ENCODE measurements around the gene MPZL1. TPM values are rescaled to one million over a fixed set of nuclear protein-coding genes. Genes with fewer than 3 reads are reported as not detected.

Gene MPZL1
- total and polyA plus RNA-seq, 7 experiments from 2014 or later: 4.8 to 25.3 (median 12.2) TPM

- Mint-ChIP-seq H3K27ac (no peak overlapping the region), H3K9me3 (peaks cover 0 to 2% (median 0%) of the 10 kb centered on the region in 11 donors), H3K27me3 (peaks cover 0 to 16% (median 3%) of the 10 kb centered on the region in 5 donors), H3K36me3 (no peaks in the 10 kb centered on the region), H3K4me3 (no peak overlapping the region), H3K4me1 (peaks cover 0 to 7% (median 0%) of the 10 kb centered on the region in 7 donors)
- intact Hi-C loops (cut with micrococcal nuclease): no loop called here
- Histone ChIP-seq H3K9me3 (ENCODE audit: control insufficient read depth in 2 of 3, low read length in 3 of 3) (no peaks in the 10 kb centered on the region), H3K4me1 (ENCODE audit: control insufficient read depth in 2 of 2, insufficient read depth in 2 of 2, low read length in 2 of 2) (no peaks in the 10 kb centered on the region), H3K27me3 (ENCODE audit: control insufficient read depth in 2 of 2, insufficient read depth in 2 of 2, low read length in 2 of 2) (no peaks in the 10 kb centered on the region), H3K27ac (ENCODE audit: low read depth, low read length) (no peak overlapping the region), H3K36me3 (ENCODE audit: control insufficient read depth in 2 of 3, insufficient read depth in 3 of 3, low read length in 3 of 3) (no peaks in the 10 kb centered on the region), H3K4me3 (ENCODE audit: low read length) (no peak overlapping the region)
- DNase-seq (no peak), ATAC-seq (no peak)
- POLR2A ChIA-PET: no interaction called here
- CTCF ChIA-PET: interaction anchor here (0.7 kb wide), 1 partner anchor 10 kb away, joined by 3 read pairs; no protein-coding TSS in a partner anchor
Measured at GRCh38 chr1:167837326-167837725, 115.5 kb downstream of the MPZL1 start.

- H3K9me3 ChIP-seq (ENCODE audit: control insufficient read depth in 2 of 3, low read length in 3 of 3): no peaks in the 10 kb centered on the region
- POLR2A ChIA-PET: no interaction called here
- H3K27me3 ChIP-seq (ENCODE audit: control insufficient read depth in 2 of 2, insufficient read depth in 2 of 2, low read length in 2 of 2): no peaks in the 10 kb centered on the region
- no peak overlapping the region for H3K27ac Mint-ChIP-seq
- no peaks in the 10 kb centered on the region for H3K36me3 Mint-ChIP-seq
- H3K4me1 Mint-ChIP-seq: peaks cover 0 to 7% (median 0%) of the 10 kb centered on the region in 7 donors
- peaks cover 0 to 16% (median 3%) of the 10 kb centered on the region in 5 donors for H3K27me3 Mint-ChIP-seq
- H3K36me3 ChIP-seq (ENCODE audit: control insufficient read depth in 2 of 3, insufficient read depth in 3 of 3, low read length in 3 of 3): no peaks in the 10 kb centered on the region
- intact Hi-C loops (cut with micrococcal nuclease): no loop called here
- peaks cover 0 to 2% (median 0%) of the 10 kb centered on the region in 11 donors for H3K9me3 Mint-ChIP-seq
- no peak overlapping the region for H3K27ac ChIP-seq (ENCODE audit: low read depth, low read length)
- no peak for DNase-seq
- no peaks in the 10 kb centered on the region for H3K4me1 ChIP-seq (ENCODE audit: control insufficient read depth in 2 of 2, insufficient read depth in 2 of 2, low read length in 2 of 2)
- H3K4me3 Mint-ChIP-seq: no peak overlapping the region
- CTCF ChIA-PET: no interaction called here
- no peak overlapping the region for H3K4me3 ChIP-seq (ENCODE audit: low read length)
- no peak for ATAC-seq
Measured at GRCh38 chr1:167839009-167839408, 117.2 kb downstream of the MPZL1 start.

Other genes with a start within 250 kb of the MPZL1 start
- gene CD247, start 203.5 kb upstream of the MPZL1 start, total RNA-seq: 100 to 1,000 TPM; 246 to 476 (median 336) TPM
- 100 to 1,000 TPM; 352 to 437 TPM for gene CD247, start 203.5 kb upstream of the MPZL1 start, polyA plus RNA-seq
- gene CREG1, start 168.2 kb upstream of the MPZL1 start, total RNA-seq: 10 to 100 TPM; 10.6 to 33.4 (median 23.1) TPM
- gene CREG1, start 168.2 kb upstream of the MPZL1 start, polyA plus RNA-seq: 10 to 100 TPM; 31.9 to 40.6 TPM
- 100 to 1,000 TPM in 4 of 5 experiments, 10 to 100 TPM in 1; 75.0 to 153 (median 140) TPM for gene RCSD1, start 91.8 kb upstream of the MPZL1 start, total RNA-seq
- 100 to 1,000 TPM in 1 of 2 donors, 10 to 100 TPM in 1; 94.7 to 135 TPM for gene RCSD1, start 91.8 kb upstream of the MPZL1 start, polyA plus RNA-seq
- 1 to 10 TPM in 1 of 5 experiments, under 1 TPM in 3, not detected in 1; 0.19 to 1.3 (median 0.49) TPM for gene ADCY10, start 192.2 kb downstream of the MPZL1 start, total RNA-seq
- gene ADCY10, start 192.2 kb downstream of the MPZL1 start, polyA plus RNA-seq: under 1 TPM in 1 of 2 donors, not detected in 1; 0.43 TPM
- gene DCAF6, start 214.7 kb downstream of the MPZL1 start, total RNA-seq: 10 to 100 TPM; 27.4 to 32.7 (median 29.1) TPM
- 10 to 100 TPM in 1 of 2 donors, 1 to 10 TPM in 1; 8.4 to 12.8 TPM for gene DCAF6, start 214.7 kb downstream of the MPZL1 start, polyA plus RNA-seq
- gene MPC2, start 215.1 kb downstream of the MPZL1 start, total RNA-seq: 10 to 100 TPM; 28.0 to 47.3 (median 29.7) TPM
- gene MPC2, start 215.1 kb downstream of the MPZL1 start, polyA plus RNA-seq: 10 to 100 TPM; 74.2 to 86.9 TPM